HG02588 (cell line): ENCODE measurements around the gene AUNIP.

Experiments
- ATAC-seq: cut with Tn5 transposase; IDR thresholded peaks from one replicate; pipeline ENCODE4 v1.9.1; 2021; ENCODE audit warnings: mild to moderate bottlenecking, moderate library complexity; ENCODE audit not compliant: unreplicated experiment

Gene AUNIP, protein sequence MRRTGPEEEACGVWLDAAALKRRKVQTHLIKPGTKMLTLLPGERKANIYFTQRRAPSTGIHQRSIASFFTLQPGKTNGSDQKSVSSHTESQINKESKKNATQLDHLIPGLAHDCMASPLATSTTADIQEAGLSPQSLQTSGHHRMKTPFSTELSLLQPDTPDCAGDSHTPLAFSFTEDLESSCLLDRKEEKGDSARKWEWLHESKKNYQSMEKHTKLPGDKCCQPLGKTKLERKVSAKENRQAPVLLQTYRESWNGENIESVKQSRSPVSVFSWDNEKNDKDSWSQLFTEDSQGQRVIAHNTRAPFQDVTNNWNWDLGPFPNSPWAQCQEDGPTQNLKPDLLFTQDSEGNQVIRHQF

DNA sequence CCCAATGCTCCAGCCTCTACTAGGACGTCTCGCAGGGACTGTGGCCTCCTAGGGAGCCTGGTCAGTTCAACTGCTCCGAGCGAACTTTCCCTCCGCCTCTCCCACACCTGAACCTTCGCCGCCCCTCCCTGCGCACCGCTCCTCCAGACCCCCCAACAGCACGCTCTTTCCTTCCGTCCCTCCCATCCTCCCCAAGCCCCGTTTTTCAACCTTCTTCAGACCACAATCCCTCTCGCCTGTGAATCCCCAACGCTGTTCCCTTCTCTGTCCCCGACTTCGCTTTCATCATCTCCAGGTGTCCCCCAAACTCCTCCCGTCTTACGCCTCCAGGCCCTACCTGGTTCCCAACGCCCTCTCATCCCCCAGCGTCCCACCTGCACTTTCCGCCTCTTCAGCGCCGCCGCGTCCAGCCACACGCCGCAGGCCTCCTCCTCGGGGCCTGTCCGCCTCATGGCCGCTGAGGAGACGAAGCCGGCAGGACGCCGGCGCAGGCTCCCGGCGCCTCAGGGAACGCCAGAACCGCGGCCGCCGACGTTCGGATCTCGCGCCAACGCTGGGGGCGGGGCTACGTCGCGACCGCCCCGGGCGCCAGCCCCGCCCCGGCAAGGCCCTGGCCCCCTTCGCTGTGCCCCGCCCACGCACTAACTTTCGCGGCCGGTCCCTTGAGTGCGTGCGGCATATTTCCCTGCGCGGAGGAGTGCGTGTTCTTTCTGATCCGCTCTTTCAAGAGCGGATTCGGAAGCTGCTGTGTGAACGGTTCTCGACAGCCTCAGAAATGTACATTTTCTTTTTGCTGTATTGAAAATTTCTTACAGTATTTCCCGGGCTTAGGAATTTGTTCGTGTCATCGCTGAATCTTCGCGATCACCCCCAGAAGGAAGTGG lies at the start of gene AUNIP:
Gene AUNIP, minus strand, starts transcription at position 552 of the 884 bp plus-strand sequence. Its CDS starts 100 bp downstream, at position 452.
- peak; percentile 84 for ATAC-seq

- ATAC-seq: no peak
Observed at GRCh38 chr1:25909040-25909439, 49.8 kb upstream of the AUNIP start.

GRCh38 chr1:25908161-25908560 lies 48.9 kb upstream of the AUNIP start:
- no peak for ATAC-seq

DNA sequence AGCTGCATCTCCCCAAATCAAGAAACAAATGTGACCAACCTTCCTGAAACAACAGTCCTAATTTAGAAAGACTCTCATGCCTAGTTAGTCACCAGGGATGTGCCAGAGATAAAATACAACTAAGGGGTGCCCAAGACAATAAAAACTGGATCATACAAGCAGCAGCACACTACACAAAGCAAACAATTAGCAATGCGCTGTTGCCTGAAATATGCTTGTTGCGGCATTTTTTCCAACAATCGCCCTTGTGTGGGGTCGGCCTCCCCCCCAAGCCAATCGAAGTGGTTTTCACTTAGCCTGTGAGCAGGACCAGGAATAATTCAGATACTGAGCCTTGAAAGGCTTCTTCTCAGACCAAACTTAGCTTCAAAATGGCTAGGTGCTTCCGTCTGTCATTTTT lies 48.3 kb upstream of the AUNIP start:
- no peak for ATAC-seq

GRCh38 chr1:25906644-25907300 lies 47.5 kb upstream of the AUNIP start:
- ATAC-seq: no peak

GRCh38 chr1:25905680-25906643 lies 46.7 kb upstream of the AUNIP start, which contains the start of gene STMN1:
Gene STMN1, minus strand, starts transcription at chr1:25906419. Its CDS starts 1,743 bp downstream, at chr1:25904676.
- peak; percentile 52 for ATAC-seq

DNA sequence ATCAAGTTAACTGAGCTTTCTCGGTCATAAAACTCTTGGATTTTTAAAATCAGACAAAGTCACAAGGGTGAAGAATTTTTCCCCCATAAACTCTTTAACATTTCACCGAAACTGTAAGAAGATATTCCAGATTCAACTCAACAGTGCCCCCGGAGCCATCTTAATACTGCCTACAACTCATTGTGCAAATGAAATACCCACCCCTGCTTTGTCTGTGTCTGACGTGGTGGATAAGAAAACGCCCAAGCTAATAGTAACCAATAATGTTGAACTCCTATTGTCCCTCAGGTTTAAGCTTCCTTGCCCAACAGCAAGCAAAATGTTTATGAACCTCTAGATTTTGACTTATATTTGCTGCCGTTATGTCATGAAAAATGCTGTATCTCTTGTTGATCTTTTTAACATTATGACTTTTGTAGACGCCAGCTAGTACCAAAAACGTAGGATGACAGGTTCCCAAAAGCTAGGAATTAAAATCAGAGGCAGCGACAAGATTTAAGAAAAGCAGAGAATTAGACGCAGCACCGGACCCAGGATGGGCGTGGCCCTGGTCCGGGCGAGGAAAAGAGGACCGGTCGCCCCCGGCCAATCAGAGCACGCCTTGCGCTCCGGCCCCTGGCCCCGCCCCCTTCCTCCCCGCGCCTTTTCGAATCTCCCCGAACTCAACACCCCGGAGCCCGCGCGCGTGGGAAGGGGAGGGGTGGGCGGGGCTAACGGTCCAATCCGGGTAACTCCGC lies 45.9 kb upstream of the AUNIP start:
- peak; percentile 79 for ATAC-seq

DNA sequence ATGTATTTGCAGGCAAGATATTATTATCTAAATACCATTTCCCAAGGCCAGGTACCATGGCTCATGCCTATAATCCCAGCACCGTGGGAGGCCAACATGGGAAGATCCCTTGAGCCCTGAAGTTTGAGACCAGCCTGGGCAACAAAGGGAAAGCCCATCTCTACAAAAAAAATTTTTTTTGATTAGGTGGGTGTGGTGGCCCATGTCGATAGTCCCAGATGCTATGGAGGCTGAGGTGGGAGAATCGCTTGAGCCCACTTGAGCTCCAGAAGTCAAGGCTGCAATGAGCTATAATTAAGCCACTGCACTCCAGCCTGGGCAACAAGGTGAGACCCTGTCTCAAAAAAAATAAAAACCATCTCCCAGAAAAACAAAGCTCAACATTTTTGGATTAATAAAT lies 44.7 kb upstream of the AUNIP start:
- no peak for ATAC-seq

DNA sequence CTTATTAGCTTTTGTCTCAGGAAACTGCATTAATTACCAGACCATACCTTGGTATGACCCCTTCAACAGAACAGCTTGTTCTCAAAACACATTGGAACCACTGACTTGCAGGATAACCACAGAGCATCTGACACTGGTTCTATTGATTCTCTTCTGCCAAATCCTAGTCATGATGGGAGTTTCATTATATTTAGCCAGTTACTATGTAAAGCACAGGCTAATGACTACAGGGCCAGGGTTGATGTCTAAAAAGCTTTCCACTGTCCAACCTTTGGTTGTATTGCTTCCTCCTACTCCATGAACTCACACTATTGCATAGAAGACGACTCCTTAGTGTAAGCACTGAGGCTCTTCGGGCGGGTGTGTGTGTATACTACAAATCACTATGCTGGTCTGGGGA lies 43.2 kb upstream of the AUNIP start:
- ATAC-seq: no peak

GRCh38 chr1:25900219-25900618 lies 41.0 kb upstream of the AUNIP start:
- ATAC-seq: no peak

DNA sequence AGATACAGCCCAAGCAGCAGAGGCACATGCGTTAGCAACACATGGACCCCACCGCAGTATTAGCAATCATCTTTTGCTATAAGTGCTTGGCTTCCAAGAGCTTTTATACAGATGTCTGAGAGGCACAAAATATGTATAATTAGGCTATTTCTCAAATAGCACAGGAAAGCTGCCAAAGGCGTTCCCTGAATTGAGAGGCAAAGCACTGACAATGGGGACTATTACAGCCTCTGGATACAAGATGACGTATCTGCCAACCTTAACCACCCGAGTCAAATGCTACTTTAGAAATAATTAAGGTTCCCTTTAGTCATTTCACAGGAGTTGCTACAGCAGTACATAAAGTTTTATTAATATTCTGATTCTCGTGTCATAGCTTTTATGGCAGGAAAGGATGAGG lies 40.5 kb upstream of the AUNIP start:
- no peak for ATAC-seq

DNA sequence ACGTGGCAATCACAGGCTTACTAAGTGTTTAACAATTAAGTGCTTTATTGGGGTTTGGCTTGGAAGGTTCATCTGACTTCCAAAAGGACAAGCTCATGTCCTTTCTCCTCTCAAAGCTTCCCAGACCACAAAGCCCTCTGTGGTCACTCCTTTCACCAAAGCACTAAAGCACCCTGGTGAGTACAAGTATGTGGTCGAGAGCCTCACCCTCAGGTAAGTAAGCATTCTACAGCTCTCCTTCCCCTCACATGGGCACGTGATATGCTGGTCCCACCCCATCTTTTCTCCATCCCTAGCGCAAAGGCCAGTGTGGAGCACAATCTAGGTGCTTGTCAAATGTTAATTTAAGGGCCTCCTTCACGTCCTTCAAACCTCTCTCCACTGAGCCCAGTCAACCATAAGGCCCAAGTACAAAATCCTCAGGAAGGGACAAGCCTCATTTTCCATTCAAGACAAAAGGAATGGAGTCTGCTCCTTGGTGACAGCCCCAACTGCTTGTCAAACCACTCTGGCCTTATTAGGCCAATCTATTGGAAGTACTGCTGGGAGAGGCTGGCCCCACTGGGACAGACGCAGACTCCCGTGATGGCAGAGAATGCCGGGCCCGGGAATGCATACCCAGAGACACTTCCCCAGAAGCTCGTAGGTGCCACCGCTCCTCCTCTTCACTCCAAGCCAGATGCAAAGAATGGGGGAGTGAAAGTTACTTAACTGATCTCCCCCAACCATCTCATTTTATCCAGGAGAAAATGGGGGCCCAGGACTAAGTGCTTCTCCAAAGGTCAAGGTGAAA lies 39.2 kb upstream of the AUNIP start:
- ATAC-seq: no peak

DNA sequence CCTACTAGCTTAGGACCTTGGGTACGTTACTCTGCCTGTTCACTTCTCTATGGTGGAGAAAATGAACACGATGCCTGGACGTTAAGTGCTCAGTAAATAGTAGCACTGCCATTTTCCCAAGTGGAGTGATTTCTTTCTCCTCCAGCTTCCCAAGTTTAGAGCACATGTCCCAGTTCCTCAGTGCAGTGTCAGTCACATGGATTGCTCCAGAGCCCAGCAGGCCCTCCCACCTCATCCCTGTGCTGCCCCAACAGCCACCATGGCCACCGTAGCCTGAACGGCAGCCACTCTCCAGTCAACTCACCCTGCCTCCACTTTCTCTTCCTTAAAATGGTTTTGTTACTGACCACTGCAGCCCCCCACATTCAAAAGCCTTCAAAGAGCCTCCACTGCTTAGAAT lies 38.5 kb upstream of the AUNIP start:
- ATAC-seq: no peak

- no peak for ATAC-seq
Observed at GRCh38 chr1:25896266-25896665, 37.0 kb upstream of the AUNIP start.

- ATAC-seq: peak; percentile 73
Observed at GRCh38 chr1:25895365-25895990, 36.2 kb upstream of the AUNIP start.

DNA sequence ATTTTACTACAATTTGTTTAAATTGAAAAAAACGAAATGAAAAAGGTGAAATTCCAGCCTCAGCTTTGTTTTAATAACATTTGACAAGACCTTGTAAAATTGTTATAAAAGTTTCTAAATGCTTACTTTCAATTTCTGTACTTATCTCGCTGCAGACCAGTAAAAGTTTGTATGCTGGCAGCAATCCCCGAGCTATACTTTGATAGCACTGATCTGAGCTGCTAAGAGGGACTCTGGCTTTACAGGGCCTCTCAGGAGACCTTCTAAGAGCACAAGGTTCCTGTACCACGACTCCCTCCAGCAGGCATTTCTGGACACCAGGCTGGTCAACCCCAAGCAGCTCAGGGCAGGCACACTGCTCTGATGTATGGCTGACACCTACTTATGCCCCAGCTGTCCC lies 33.9 kb upstream of the AUNIP start:
- ATAC-seq: no peak

GRCh38 chr1:25891606-25892005 lies 32.3 kb upstream of the AUNIP start:
- no peak for ATAC-seq
